ENCODE results near the gene SP6.

Gene SP6

GRCh38 chr17:47860386-47860785, 9.4 kb upstream of the SP6 start:
- TF ChIP-seq ZFX (IDR thresholded peaks at IDR 0.05) (no peak), CTCF (conservative IDR thresholded peaks at IDR 0.05) (no peak)
- H3K27ac ChIP-seq, result no peak overlapping the region

GRCh38 chr17:47857551-47858455, 6.8 kb upstream of the SP6 start:
- H3K27ac ChIP-seq, result no peak overlapping the region
- TF ChIP-seq CTCF (conservative IDR thresholded peaks at IDR 0.05), result no peak
- TF ChIP-seq ZFX (IDR thresholded peaks at IDR 0.05), result no peak

- H3K27ac ChIP-seq, result no peak overlapping the region
Observed at GRCh38 chr17:47856830-47857229, 5.9 kb upstream of the SP6 start.

GRCh38 chr17:47855737-47856136, 4.8 kb upstream of the SP6 start:
- no peak overlapping the region for H3K27ac ChIP-seq
- TF ChIP-seq ZFX (IDR thresholded peaks at IDR 0.05), result no peak
- TF ChIP-seq CTCF (conservative IDR thresholded peaks at IDR 0.05), result no peak

More at GRCh38 chr17:47856830-47857229, 5.9 kb upstream of the SP6 start:
- TF ChIP-seq ZFX (IDR thresholded peaks at IDR 0.05) (no peak), CTCF (conservative IDR thresholded peaks at IDR 0.05) (no peak)

GRCh38 chr17:47853616-47854015, 2.7 kb upstream of the SP6 start:
- TF ChIP-seq ZFX (IDR thresholded peaks at IDR 0.05) (no peak), CTCF (conservative IDR thresholded peaks at IDR 0.05) (no peak)
- H3K27ac ChIP-seq, result no peak overlapping the region

GRCh38 chr17:47852113-47852949, 1.4 kb upstream of the SP6 start:
- H3K27ac ChIP-seq, result no peak overlapping the region
- no peak for TF ChIP-seq ZFX (IDR thresholded peaks at IDR 0.05)
- TF ChIP-seq CTCF (conservative IDR thresholded peaks at IDR 0.05), result no peak

- H3K27ac ChIP-seq, result peak overlapping the region; percentile 82
- TF ChIP-seq CTCF (conservative IDR thresholded peaks at IDR 0.05) (no peak), ZFX (IDR thresholded peaks at IDR 0.05) (no peak)
Observed at GRCh38 chr17:47851764-47852112, 775 bp upstream of the SP6 start.
